ENCODE measurements around the gene FAM110A. TPM values are rescaled to one million over a fixed set of nuclear protein-coding genes. Genes with fewer than 3 reads are reported as not detected.

FAM110A gene
- total RNA-seq, 2 experiments from 2014 or later, result 16.2 to 28.2 TPM

GRCh38 chr20:818001-818664, 15.4 kb upstream of the FAM110A start:
- Histone ChIP-seq H4K20me1 (ENCODE audit: insufficient read depth, low read length) (no peaks in the 10 kb centered on the region), H3K27ac (ENCODE audit: low read depth, low read length, poor library complexity, severe bottlenecking) (no peak overlapping the region), H3K9me3 (ENCODE audit: low read length) (no peaks in the 10 kb centered on the region), H3K4me3 (ENCODE audit: low read depth, low read length, poor library complexity, severe bottlenecking) (no peak overlapping the region), H3K79me2 (ENCODE audit: insufficient read depth, low read depth, low read length) (no peaks in the 10 kb centered on the region), H3K4me1 (ENCODE audit: insufficient read depth, low read length, poor library complexity, severe bottlenecking) (peaks cover 4% of the 10 kb centered on the region), H3K36me3 (ENCODE audit: insufficient read depth, low read length) (no peaks in the 10 kb centered on the region), H3K4me2 (ENCODE audit: low read length) (no peak overlapping the region), H3K9me2 (ENCODE audit: insufficient read depth, low read length) (no peaks in the 10 kb centered on the region), H2AFZ (ENCODE audit: low read length) (no peak overlapping the region)
- no peak for DNase-seq (ENCODE audit: low spot score)
- ChIA-PET POLR2A (no interaction called here), CTCF (ENCODE audit: unreplicated experiment) (no interaction called here)
- no TSS peak for BruUV-seq (replicated peaks)
- no peak for TF ChIP-seq CTCF (conservative IDR thresholded peaks at IDR 0.05; ENCODE audit: low read length)
- TF ChIP-seq EZH2phosphoT487 (IDR thresholded peaks at IDR 0.05; ENCODE audit: borderline replicate concordance, low read depth, low read length), result no peak
- intact Hi-C loops (cut with micrococcal nuclease; ENCODE audit: unreplicated experiment), result loop anchor here (10.0 kb wide), 3 partner anchors 67 to 397 kb away; no protein-coding TSS in a partner anchor

- ChIA-PET CTCF (ENCODE audit: unreplicated experiment) (interaction anchor here (0.5 kb wide), 1 partner anchor 133 kb away, joined by 3 read pairs; no protein-coding TSS in a partner anchor), POLR2A (no interaction called here)
- no TSS peak for BruUV-seq (replicated peaks)
- no peak for TF ChIP-seq CTCF (conservative IDR thresholded peaks at IDR 0.05; ENCODE audit: low read length)
- H2AFZ ChIP-seq (ENCODE audit: low read length), result no peak overlapping the region
- no peaks in the 10 kb centered on the region for H3K9me2 ChIP-seq (ENCODE audit: insufficient read depth, low read length)
- H4K20me1 ChIP-seq (ENCODE audit: insufficient read depth, low read length), result no peaks in the 10 kb centered on the region
- intact Hi-C loops (cut with micrococcal nuclease; ENCODE audit: unreplicated experiment), result loop anchor here (10.0 kb wide), 3 partner anchors 65 to 395 kb away; no protein-coding TSS in a partner anchor
- no peak for DNase-seq (ENCODE audit: low spot score)
- H3K27ac ChIP-seq (ENCODE audit: low read depth, low read length, poor library complexity, severe bottlenecking), result no peak overlapping the region
- H3K36me3 ChIP-seq (ENCODE audit: insufficient read depth, low read length), result no peaks in the 10 kb centered on the region
- peaks cover 10% of the 10 kb centered on the region for H3K4me1 ChIP-seq (ENCODE audit: insufficient read depth, low read length, poor library complexity, severe bottlenecking)
- no peaks in the 10 kb centered on the region for H3K79me2 ChIP-seq (ENCODE audit: insufficient read depth, low read depth, low read length)
- H3K4me2 ChIP-seq (ENCODE audit: low read length), result no peak overlapping the region
- H3K9me3 ChIP-seq (ENCODE audit: low read length), result no peaks in the 10 kb centered on the region
- H3K4me3 ChIP-seq (ENCODE audit: low read depth, low read length, poor library complexity, severe bottlenecking), result no peak overlapping the region
Observed at GRCh38 chr20:819680-820322, 13.7 kb upstream of the FAM110A start.
